IPS DF 6.9 (cell line): ENCODE results near the gene PPP4C.

Source experiments
- DNase-seq: peaks from one replicate; pipeline ENCODE4 v3.0.0-alpha.2; 2013; ENCODE audit warnings: low read depth, low spot score
- H3K27ac ChIP-seq: one replicate; pipeline ENCODE4 v1.5.1; 2013; ENCODE audit warnings: low read length, control low read depth
- H3K27me3 ChIP-seq: 2 replicates; pipeline ENCODE4 v1.6.1; 2013; ENCODE audit warnings: mild to moderate bottlenecking, low read length; ENCODE audit not compliant: control insufficient read depth, insufficient read depth
- H3K36me3 ChIP-seq: 2 replicates; pipeline ENCODE4 v1.6.1; 2013; ENCODE audit warnings: low read length; ENCODE audit not compliant: control insufficient read depth, insufficient read depth
- H3K4me1 ChIP-seq: 2 replicates; pipeline ENCODE4 v1.6.1; 2013; ENCODE audit warnings: low read length; ENCODE audit not compliant: control insufficient read depth, insufficient read depth
- H3K4me3 ChIP-seq: 2 replicates; pipeline ENCODE4 v1.5.1; 2013; ENCODE audit warnings: mild to moderate bottlenecking, low read length
- H3K9me3 ChIP-seq: 2 replicates; pipeline ENCODE4 v1.6.1; 2013; ENCODE audit warnings: low read length, inconsistent platforms; ENCODE audit not compliant: control insufficient read depth, insufficient read depth
- WGBS: extraction: QIAGEN DNeasy Blood & Tissue Kit; methylation state at CpG from one replicate; pipeline ENCODE4 v1.1.7; 2013; ENCODE audit warnings: mixed read lengths, missing lambda C conversion rate; ENCODE audit not compliant: insufficient read length, insufficient coverage; 5-methylcytosine and 5-hydroxymethylcytosine counted together

The PPP4C gene

DNA sequence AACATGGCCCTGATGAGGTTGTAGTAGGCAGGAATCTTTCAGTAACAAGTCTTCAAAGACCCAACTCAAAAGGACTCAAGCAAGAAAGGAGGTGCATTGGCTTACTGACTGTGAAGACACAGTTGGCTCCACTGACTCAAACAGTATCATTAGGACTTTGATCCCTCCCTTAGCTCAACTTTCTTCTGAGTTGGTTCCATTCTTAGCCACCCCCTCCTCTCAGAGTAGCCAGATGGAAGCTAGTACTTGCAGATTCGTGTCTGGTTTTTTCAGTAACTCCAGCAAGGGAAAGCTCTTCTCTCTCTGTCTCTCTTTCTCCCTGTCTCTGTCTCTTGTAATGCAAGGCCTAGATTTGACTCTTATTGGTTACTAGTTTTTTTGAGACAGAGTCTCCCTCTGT is 52.2 kb downstream of the PPP4C start:
- no CpG with 5 or more reads among the region's 1 CpG for WGBS
- no peaks in the 10 kb centered on the region for H3K27me3 ChIP-seq
- no peaks in the 10 kb centered on the region for H3K9me3 ChIP-seq
- no peaks in the 10 kb centered on the region for H3K36me3 ChIP-seq
- no peak overlapping the region for H3K27ac ChIP-seq
- no peaks in the 10 kb centered on the region for H3K4me1 ChIP-seq
- no peak for DNase-seq
- H3K4me3 ChIP-seq: no peak overlapping the region

DNA sequence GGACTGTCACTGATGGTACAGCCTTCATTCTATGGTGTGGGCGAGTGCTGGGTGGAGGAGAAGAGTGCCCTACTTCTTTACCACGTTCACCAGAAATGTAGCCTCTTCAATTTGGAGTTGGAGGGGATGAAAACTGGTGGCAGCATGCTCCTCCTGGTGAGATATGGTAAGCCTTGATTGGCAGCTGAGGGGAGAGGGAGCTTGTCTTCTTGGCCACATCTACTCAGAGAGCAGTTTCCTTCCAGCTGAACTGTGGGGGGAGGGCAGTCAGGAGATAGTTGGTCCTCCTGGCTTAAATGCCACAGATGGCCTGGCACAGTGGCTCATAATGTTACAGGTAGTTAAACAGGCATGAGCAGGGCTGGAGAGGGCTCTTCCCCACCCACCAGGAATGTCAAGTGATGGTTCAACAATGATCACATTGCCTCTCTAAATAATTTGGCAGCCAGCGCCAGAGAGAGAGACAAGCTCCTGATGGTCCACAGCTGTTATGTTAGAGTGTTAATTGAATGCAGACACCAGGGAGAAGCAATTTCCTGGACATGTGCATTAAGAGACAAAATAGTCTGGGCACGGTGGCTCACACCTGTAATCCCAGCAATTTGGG is 56.2 kb downstream of the PPP4C start:
- H3K4me3 ChIP-seq: no peak overlapping the region
- no peaks in the 10 kb centered on the region for H3K9me3 ChIP-seq
- no peak for DNase-seq
- no peak overlapping the region for H3K27ac ChIP-seq
- no peaks in the 10 kb centered on the region for H3K36me3 ChIP-seq
- no peaks in the 10 kb centered on the region for H3K27me3 ChIP-seq
- no CpG with 5 or more reads among the region's 4 CpGs for WGBS
- no peaks in the 10 kb centered on the region for H3K4me1 ChIP-seq

DNA sequence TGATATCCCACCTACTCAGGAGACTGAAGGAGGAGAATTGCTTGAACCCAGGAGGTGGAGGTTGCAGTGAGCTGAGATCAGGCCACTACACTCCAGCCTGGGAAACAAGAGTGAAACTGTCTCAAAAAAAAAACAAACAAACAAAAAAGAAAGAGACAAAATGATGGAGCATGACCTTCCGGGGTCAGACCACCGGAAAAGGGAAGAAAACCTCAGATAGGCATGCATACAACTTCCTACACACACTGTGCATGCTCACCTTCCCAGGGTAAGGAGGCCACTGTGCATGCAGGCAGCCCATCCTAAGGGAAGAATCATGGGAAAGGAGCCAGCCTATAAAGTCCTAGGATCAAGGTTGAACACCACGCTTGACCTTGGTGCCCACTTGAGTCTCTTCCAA is 56.8 kb downstream of the PPP4C start:
- DNase-seq: no peak
- no peak overlapping the region for H3K4me3 ChIP-seq

More for the DNA sequence above, 56.8 kb downstream of the PPP4C start:
- no CpG with 5 or more reads among the region's 3 CpGs for WGBS
- H3K9me3 ChIP-seq: no peaks in the 10 kb centered on the region
- H3K27ac ChIP-seq: no peak overlapping the region
- H3K4me1 ChIP-seq: no peaks in the 10 kb centered on the region
- no peaks in the 10 kb centered on the region for H3K36me3 ChIP-seq
- no peaks in the 10 kb centered on the region for H3K27me3 ChIP-seq
